Gastroesophageal sphincter (tissue), 3 donors: ENCODE measurements around the gene VEGFC.

Experiments
- EP300 ChIP-seq: sonication (generic); formaldehyde crosslinking; IDR thresholded peaks from one replicate; pipeline ENCODE4 v1.6.1; 2017; ENCODE audit warnings: antibody characterized with exemption, mild to moderate bottlenecking
- POLR2A ChIP-seq, 2 donors: fragments of 450-650 bp; IDR thresholded peaks; one replicate each; pipeline ENCODE4 v1.6.1; 2017; ENCODE audit warnings: antibody characterized with exemption in 2 of 2, mild to moderate bottlenecking in 2 of 2, moderate library complexity in 1 of 2
- TF ChIP-seq, protein P1 (sequence below), 4 experiments: fragments of 200-600 bp in 2 of 4; fragments of 450-650 bp in 2 of 4; sonication (generic) in 1 of 4; IDR thresholded peaks; one replicate each; pipeline ENCODE4 v1.5.1; 2017 to 2019; ENCODE audit warnings: antibody characterized with exemption in 4 of 4, mild to moderate bottlenecking in 2 of 4, moderate library complexity in 2 of 4

DNA sequence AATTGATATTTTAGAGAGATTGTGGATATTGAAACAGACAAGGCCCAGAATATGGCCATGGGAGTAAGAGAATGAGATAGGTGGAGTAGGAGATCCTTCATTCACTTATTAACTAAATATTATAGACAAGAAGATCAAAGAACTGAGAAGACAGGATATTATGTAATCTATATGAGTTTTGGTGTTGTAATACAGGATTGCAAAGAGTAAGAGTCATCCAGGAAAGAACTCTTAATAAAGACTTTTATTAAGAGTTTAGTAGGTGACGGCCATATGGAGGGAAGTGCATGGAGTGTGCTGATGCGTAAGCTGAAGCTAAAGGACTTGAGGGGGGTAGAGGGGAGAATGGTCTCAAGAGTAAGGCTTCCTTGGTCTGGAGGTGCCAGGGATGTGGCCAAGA lies 153.7 kb downstream of the VEGFC start:
- no peak for TF ChIP-seq POLR2A (IDR thresholded peaks at IDR 0.05)
- TF ChIP-seq, protein P1, sequence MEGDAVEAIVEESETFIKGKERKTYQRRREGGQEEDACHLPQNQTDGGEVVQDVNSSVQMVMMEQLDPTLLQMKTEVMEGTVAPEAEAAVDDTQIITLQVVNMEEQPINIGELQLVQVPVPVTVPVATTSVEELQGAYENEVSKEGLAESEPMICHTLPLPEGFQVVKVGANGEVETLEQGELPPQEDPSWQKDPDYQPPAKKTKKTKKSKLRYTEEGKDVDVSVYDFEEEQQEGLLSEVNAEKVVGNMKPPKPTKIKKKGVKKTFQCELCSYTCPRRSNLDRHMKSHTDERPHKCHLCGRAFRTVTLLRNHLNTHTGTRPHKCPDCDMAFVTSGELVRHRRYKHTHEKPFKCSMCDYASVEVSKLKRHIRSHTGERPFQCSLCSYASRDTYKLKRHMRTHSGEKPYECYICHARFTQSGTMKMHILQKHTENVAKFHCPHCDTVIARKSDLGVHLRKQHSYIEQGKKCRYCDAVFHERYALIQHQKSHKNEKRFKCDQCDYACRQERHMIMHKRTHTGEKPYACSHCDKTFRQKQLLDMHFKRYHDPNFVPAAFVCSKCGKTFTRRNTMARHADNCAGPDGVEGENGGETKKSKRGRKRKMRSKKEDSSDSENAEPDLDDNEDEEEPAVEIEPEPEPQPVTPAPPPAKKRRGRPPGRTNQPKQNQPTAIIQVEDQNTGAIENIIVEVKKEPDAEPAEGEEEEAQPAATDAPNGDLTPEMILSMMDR (IDR thresholded peaks at IDR 0.05), result no peak
- TF ChIP-seq EP300, result no peak
